Measurements from ENCODE around the gene CSRNP2.

The CSRNP2 gene

GRCh38 chr12:51011955-51012354, 71.4 kb downstream of the CSRNP2 start:
- DNase-seq (ENCODE audit: extremely low read depth, low read depth), result no peak
- TF ChIP-seq CTCF (IDR thresholded peaks at IDR 0.05; ENCODE audit: low read depth, low read length), result no peak

All from AG09319 (cell line).